CD14-positive monocyte (primary cell): ENCODE results near the gene INSL4. TPM values are rescaled to one million over a fixed set of nuclear protein-coding genes. Genes with fewer than 3 reads are reported as not detected.

Experiments
- DNase-seq, 3 donors: peaks; one replicate each; pipeline ENCODE4 v3.0.0-alpha.2; 2011 to 2022
- H2AFZ ChIP-seq: 2 replicates; pipeline ENCODE4 v1.6.0; 2012; ENCODE audit warnings: mild to moderate bottlenecking, low read depth, low read length, inconsistent platforms; ENCODE audit not compliant: insufficient read depth, poor library complexity, severe bottlenecking
- H3K27ac ChIP-seq, 2 donors: 1 replicate in 1 of 2; 2 replicates in 1 of 2; pipeline ENCODE4 v1.5.1; 2012 to 2013; ENCODE audit warnings: low read length in 2 of 2, control low read depth in 1 of 2, inconsistent platforms in 1 of 2, low read depth in 1 of 2, mild to moderate bottlenecking in 1 of 2
- H3K27me3 ChIP-seq, 2 donors: one replicate each; pipeline versions ENCODE4 v1.6.0 to v1.6.1; 2011 to 2013; ENCODE audit warnings: low read length in 2 of 2; ENCODE audit not compliant: control insufficient read depth in 2 of 2, insufficient read depth in 2 of 2
- H3K36me3 ChIP-seq, 2 donors: replicated peaks in 1 of 2; 1 replicate in 1 of 2; 2 replicates in 1 of 2; pipeline versions ENCODE4 v1.5.1 to v1.6.1; 2012 to 2013; ENCODE audit warnings: low read length in 2 of 2, control low read depth in 1 of 2, inconsistent platforms in 1 of 2, mild to moderate bottlenecking in 1 of 2; ENCODE audit not compliant: insufficient read depth in 2 of 2, control insufficient read depth in 1 of 2
- H3K4me1 ChIP-seq, 2 donors: 1 replicate in 1 of 2; 2 replicates in 1 of 2; pipeline versions ENCODE4 v1.5.1 to v1.6.1; 2012 to 2013; ENCODE audit warnings: low read length in 2 of 2, control low read depth in 1 of 2, inconsistent platforms in 1 of 2, mild to moderate bottlenecking in 1 of 2, moderate library complexity in 1 of 2; ENCODE audit not compliant: insufficient read depth in 2 of 2, control insufficient read depth in 1 of 2
- H3K4me2 ChIP-seq: replicated peaks from 2 replicates; pipeline ENCODE3; 2012; ENCODE audit warnings: low read length, moderate library complexity, mild to moderate bottlenecking; ENCODE audit not compliant: poor library complexity, severe bottlenecking; ENCODE audit errors: extremely low read depth
- H3K4me3 ChIP-seq, 3 experiments: fragments of 200-600 bp in 1 of 3; sonication (generic) in 1 of 3; replicated peaks in 1 of 3; 1 replicate in 2 of 3; 2 replicates in 1 of 3; pipeline ENCODE4 v1.5.1; 2011 to 2013; ENCODE audit warnings: low read length in 3 of 3, mild to moderate bottlenecking in 3 of 3, control low read depth in 2 of 3, low read depth in 2 of 3, inconsistent platforms in 1 of 3, moderate library complexity in 1 of 3
- H3K79me2 ChIP-seq: 2 replicates; pipeline ENCODE4 v1.6.0; 2012; ENCODE audit warnings: mild to moderate bottlenecking, control low read depth, inconsistent platforms, low read length, moderate library complexity; ENCODE audit not compliant: insufficient read depth
- H3K9ac ChIP-seq: 2 replicates; pipeline ENCODE4 v1.6.0; 2017; ENCODE audit warnings: low read length, mild to moderate bottlenecking; ENCODE audit not compliant: insufficient read depth, poor library complexity, severe bottlenecking
- H3K9me3 ChIP-seq, 2 donors: replicated peaks in 1 of 2; 1 replicate in 1 of 2; 2 replicates in 1 of 2; pipeline versions ENCODE4 v1.5.1 to v1.6.1; 2012 to 2013; ENCODE audit warnings: low read length in 2 of 2, control low read depth in 1 of 2; ENCODE audit not compliant: control insufficient read depth in 1 of 2, insufficient read depth in 1 of 2
- H4K20me1 ChIP-seq: 2 replicates; pipeline ENCODE4 v1.6.0; 2012; ENCODE audit warnings: mild to moderate bottlenecking, low read length, control low read depth, moderate library complexity; ENCODE audit not compliant: insufficient read depth
- H3K27ac Mint-ChIP-seq, 7 donors: one replicate each; pipeline ENCODE4 v1.8.0; 2020; ENCODE audit warnings: mild to moderate bottlenecking in 7 of 7, mixed read lengths in 7 of 7, moderate library complexity in 6 of 7, inconsistent platforms in 2 of 7
- H3K27me3 Mint-ChIP-seq, 3 donors: one replicate each; pipeline ENCODE4 v1.8.0; 2021 to 2022; ENCODE audit warnings: low read depth in 3 of 3, mild to moderate bottlenecking in 3 of 3, mixed read lengths in 3 of 3, moderate library complexity in 3 of 3, inconsistent platforms in 1 of 3
- H3K36me3 Mint-ChIP-seq, 2 donors: one replicate each; pipeline ENCODE4 v1.8.0; 2020; ENCODE audit warnings: mixed read lengths in 2 of 2, inconsistent platforms in 1 of 2, mild to moderate bottlenecking in 1 of 2
- H3K4me1 Mint-ChIP-seq: one replicate; pipeline ENCODE4 v1.8.0; 2020; ENCODE audit warnings: mild to moderate bottlenecking, mixed read lengths
- H3K4me3 Mint-ChIP-seq, 2 donors: one replicate each; pipeline ENCODE4 v1.8.0; 2020; ENCODE audit warnings: mild to moderate bottlenecking in 2 of 2, mixed read lengths in 2 of 2, moderate library complexity in 1 of 2
- H3K9me3 Mint-ChIP-seq, 7 donors: one replicate each; pipeline ENCODE4 v1.8.0; 2020 to 2022; ENCODE audit warnings: mixed read lengths in 7 of 7, mild to moderate bottlenecking in 6 of 7, moderate library complexity in 6 of 7, inconsistent platforms in 2 of 7
- CTCF ChIP-seq: fragments of 200-600 bp; IDR thresholded peaks from one replicate; pipeline ENCODE4 v1.8.0; 2022; ENCODE audit warnings: antibody characterized with exemption, mild to moderate bottlenecking
- WGBS: methylation state at CpG from one replicate; pipeline ENCODE4 v1.1.5; 2013; ENCODE audit warnings: missing lambda C conversion rate; ENCODE audit not compliant: insufficient coverage; 5-methylcytosine and 5-hydroxymethylcytosine counted together
- intact Hi-C, 2 donors: fragments of 100-400 bp; cut with micrococcal nuclease; formaldehyde crosslinking; loops; one replicate each; pipeline versions ENCODE4 v1.15.0 to v1.15.1; 2023
- polyA plus RNA-seq, 3 donors: library from polyadenylated mRNA; depleted of rRNA in 1 of 3; unstranded in 2 of 3; stranded (reverse) in 1 of 3; fragments of 300-500 nt in 2 of 3; fragments of >200 nt in 1 of 3; fragmentation: Illumina TruSeq in 2 of 3; gene quantifications; 1 replicate in 2 of 3; 2 replicates in 1 of 3; pipeline ENCODE4 v1.2.3, GENCODE V29; 2012 to 2021

INSL4 gene
- polyA plus RNA-seq, 3 donors = not detected

- H2AFZ ChIP-seq = no peak overlapping the region
- no peak for TF ChIP-seq CTCF
- Mint-ChIP-seq H3K9me3 (peaks cover 0 to 10% (median 3%) of the 10 kb centered on the region in 7 donors), H3K36me3 (no peaks in the 10 kb centered on the region), H3K27me3 (peaks cover 0 to 6% (median 2%) of the 10 kb centered on the region in 3 donors), H3K4me1 (peaks cover 6% of the 10 kb centered on the region), H3K27ac (no peak overlapping the region), H3K4me3 (no peak overlapping the region)
- H3K27me3 ChIP-seq = no peaks in the 10 kb centered on the region
- WGBS = no CpG with 5 or more reads among the region's 5 CpGs
- H3K79me2 ChIP-seq = no peaks in the 10 kb centered on the region
- no peak overlapping the region for H3K4me3 ChIP-seq
- H3K4me1 ChIP-seq = no peaks in the 10 kb centered on the region
- no peaks in the 10 kb centered on the region for H3K36me3 ChIP-seq
- no peaks in the 10 kb centered on the region for H4K20me1 ChIP-seq
- no peak overlapping the region for H3K9ac ChIP-seq
- DNase-seq = no peak
- H3K4me2 ChIP-seq = no peak overlapping the region
- H3K9me3 ChIP-seq = no peaks in the 10 kb centered on the region
- intact Hi-C loops = no loop called here
- no peak overlapping the region for H3K27ac ChIP-seq
Observed at GRCh38 chr9:5263351-5264218, 32.4 kb downstream of the INSL4 start.

- H3K4me3 Mint-ChIP-seq = no peak overlapping the region
- no peak for TF ChIP-seq CTCF
- peaks cover 0 to 6% (median 3%) of the 10 kb centered on the region in 3 donors for H3K27me3 Mint-ChIP-seq
- H3K27me3 ChIP-seq = no peaks in the 10 kb centered on the region
- no peak for DNase-seq
- no peak overlapping the region for H2AFZ ChIP-seq
- intact Hi-C loops = no loop called here
- no peak overlapping the region for H3K9ac ChIP-seq
- H3K4me3 ChIP-seq = no peak overlapping the region
- H3K4me1 Mint-ChIP-seq = peaks cover 6% of the 10 kb centered on the region
- no peaks in the 10 kb centered on the region for H3K36me3 ChIP-seq
- H4K20me1 ChIP-seq = no peaks in the 10 kb centered on the region
- H3K79me2 ChIP-seq = no peaks in the 10 kb centered on the region
- no peak overlapping the region for H3K27ac ChIP-seq
- H3K4me2 ChIP-seq = no peak overlapping the region
- H3K9me3 Mint-ChIP-seq = peaks cover 0 to 9% (median 3%) of the 10 kb centered on the region in 7 donors
- H3K27ac Mint-ChIP-seq = no peak overlapping the region
- no peaks in the 10 kb centered on the region for H3K9me3 ChIP-seq
- no peaks in the 10 kb centered on the region for H3K36me3 Mint-ChIP-seq
- H3K4me1 ChIP-seq = no peaks in the 10 kb centered on the region
Observed at GRCh38 chr9:5264219-5264595, 33.0 kb downstream of the INSL4 start.
